Measurements from ENCODE around the gene TMEM126A. TPM values are rescaled to one million over a fixed set of nuclear protein-coding genes. Genes with fewer than 3 reads are reported as not detected.
"Not testable (repeated sequence)": the region's sequence is repeated elsewhere in the genome, so short reads cannot be mapped to it uniquely, and the experiment has no call there.

Gene TMEM126A
- total and polyA plus RNA-seq, 7 experiments from 2014 or later, result 17.8 to 68.0 (median 20.5) TPM

- CTCF ChIA-PET; DNase-seq; H3K27me3 ChIP-seq (ENCODE audit: control insufficient read depth in 2 of 2, insufficient read depth in 2 of 2, low read length in 2 of 2); H3K4me3 ChIP-seq (ENCODE audit: low read length); H3K27ac Mint-ChIP-seq; intact Hi-C loops (cut with micrococcal nuclease); H3K4me1 Mint-ChIP-seq; H3K36me3 ChIP-seq (ENCODE audit: control insufficient read depth in 2 of 3, insufficient read depth in 3 of 3, low read length in 3 of 3); H3K9me3 Mint-ChIP-seq; H3K4me3 Mint-ChIP-seq; ATAC-seq; H3K9me3 ChIP-seq (ENCODE audit: control insufficient read depth in 2 of 3, low read length in 3 of 3); H3K4me1 ChIP-seq (ENCODE audit: control insufficient read depth in 2 of 2, insufficient read depth in 2 of 2, low read length in 2 of 2); H3K27me3 Mint-ChIP-seq; H3K27ac ChIP-seq (ENCODE audit: low read depth, low read length): not testable (repeated sequence)
- POLR2A ChIA-PET, result interaction anchor here (0.6 kb wide), 1 partner anchor 354 kb away, joined by 3 read pairs; no protein-coding TSS in a partner anchor
- H3K36me3 Mint-ChIP-seq, result peaks cover 0 to 17% (median 0%) of the 10 kb centered on the region in 5 donors
Measured at GRCh38 chr11:85609286-85609685, 38.5 kb upstream of the TMEM126A start.

- H3K27me3 ChIP-seq (ENCODE audit: control insufficient read depth in 2 of 2, insufficient read depth in 2 of 2, low read length in 2 of 2); POLR2A ChIA-PET; H3K9me3 ChIP-seq (ENCODE audit: control insufficient read depth in 2 of 3, low read length in 3 of 3); H3K9me3 Mint-ChIP-seq; CTCF ChIA-PET; H3K4me1 ChIP-seq (ENCODE audit: control insufficient read depth in 2 of 2, insufficient read depth in 2 of 2, low read length in 2 of 2); H3K27ac ChIP-seq (ENCODE audit: low read depth, low read length); H3K4me3 Mint-ChIP-seq; H3K36me3 ChIP-seq (ENCODE audit: control insufficient read depth in 2 of 3, insufficient read depth in 3 of 3, low read length in 3 of 3); H3K4me3 ChIP-seq (ENCODE audit: low read length); DNase-seq; intact Hi-C loops (cut with micrococcal nuclease); H3K27me3 Mint-ChIP-seq; ATAC-seq; H3K4me1 Mint-ChIP-seq: not testable (repeated sequence)
- peaks cover 0 to 11% (median 0%) of the 10 kb centered on the region in 5 donors for H3K36me3 Mint-ChIP-seq
- peak overlapping the region in 1 of 9 donors; percentile 27 for H3K27ac Mint-ChIP-seq
Measured at GRCh38 chr11:85611643-85612042, 36.1 kb upstream of the TMEM126A start.

- intact Hi-C loops (cut with micrococcal nuclease), result no loop called here
- Histone ChIP-seq H3K27ac (ENCODE audit: low read depth, low read length) (no peak overlapping the region), H3K4me3 (ENCODE audit: low read length) (no peak overlapping the region), H3K4me1 (ENCODE audit: control insufficient read depth in 2 of 2, insufficient read depth in 2 of 2, low read length in 2 of 2) (no peaks in the 10 kb centered on the region), H3K9me3 (ENCODE audit: control insufficient read depth in 2 of 3, low read length in 3 of 3) (no peaks in the 10 kb centered on the region), H3K36me3 (ENCODE audit: control insufficient read depth in 2 of 3, insufficient read depth in 3 of 3, low read length in 3 of 3) (no peaks in the 10 kb centered on the region), H3K27me3 (ENCODE audit: control insufficient read depth in 2 of 2, insufficient read depth in 2 of 2, low read length in 2 of 2) (no peaks in the 10 kb centered on the region)
- H3K27ac Mint-ChIP-seq, result no peak overlapping the region
- peaks cover 0 to 11% (median 5%) of the 10 kb centered on the region in 7 donors for H3K4me1 Mint-ChIP-seq
- H3K4me3 Mint-ChIP-seq, result no peak overlapping the region
- DNase-seq (no peak), ATAC-seq (no peak)
- H3K9me3 Mint-ChIP-seq, result no peaks in the 10 kb centered on the region
- POLR2A ChIA-PET, result interaction anchor here (0.7 kb wide), 1 partner anchor 246 kb away, joined by 4 read pairs; no protein-coding TSS in a partner anchor
- H3K36me3 Mint-ChIP-seq, result peaks cover 0 to 12% (median 3%) of the 10 kb centered on the region in 5 donors
- H3K27me3 Mint-ChIP-seq, result peaks cover 0 to 5% (median 0%) of the 10 kb centered on the region in 5 donors
- CTCF ChIA-PET, result interaction anchor here (0.6 kb wide), 1 partner anchor 246 kb away, joined by 4 read pairs; no protein-coding TSS in a partner anchor
Measured at GRCh38 chr11:85619499-85619898, 28.3 kb upstream of the TMEM126A start.

GRCh38 chr11:85620256-85620655, 27.5 kb upstream of the TMEM126A start:
- Histone ChIP-seq H3K9me3 (ENCODE audit: control insufficient read depth in 2 of 3, low read length in 3 of 3) (no peaks in the 10 kb centered on the region), H3K27ac (ENCODE audit: low read depth, low read length) (no peak overlapping the region), H3K4me3 (ENCODE audit: low read length) (no peak overlapping the region), H3K36me3 (ENCODE audit: control insufficient read depth in 2 of 3, insufficient read depth in 3 of 3, low read length in 3 of 3) (no peaks in the 10 kb centered on the region), H3K4me1 (ENCODE audit: control insufficient read depth in 2 of 2, insufficient read depth in 2 of 2, low read length in 2 of 2) (no peaks in the 10 kb centered on the region), H3K27me3 (ENCODE audit: control insufficient read depth in 2 of 2, insufficient read depth in 2 of 2, low read length in 2 of 2) (no peaks in the 10 kb centered on the region)
- CTCF ChIA-PET, result interaction anchor here (0.6 kb wide), 1 partner anchor 598 kb away, joined by 3 read pairs; no protein-coding TSS in a partner anchor
- intact Hi-C loops (cut with micrococcal nuclease), result no loop called here
- Mint-ChIP-seq H3K9me3 (no peaks in the 10 kb centered on the region), H3K4me1 (peaks cover 2 to 16% (median 10%) of the 10 kb centered on the region in 7 donors), H3K36me3 (peaks cover 0 to 12% (median 3%) of the 10 kb centered on the region in 5 donors), H3K27me3 (peaks cover 0 to 7% (median 0%) of the 10 kb centered on the region in 5 donors), H3K4me3 (no peak overlapping the region), H3K27ac (no peak overlapping the region)
- ATAC-seq (no peak), DNase-seq (no peak)
- POLR2A ChIA-PET, result interaction anchor here (0.7 to 1.0 kb wide), 2 partner anchors 27 to 245 kb away, joined by 3 to 4 read pairs; partner anchors contain the start of gene TMEM126A

- no peaks in the 10 kb centered on the region for H3K9me3 Mint-ChIP-seq
- Histone ChIP-seq H3K4me1 (ENCODE audit: control insufficient read depth in 2 of 2, insufficient read depth in 2 of 2, low read length in 2 of 2) (peaks cover 13 to 22% of the 10 kb centered on the region in 2 donors), H3K27me3 (ENCODE audit: control insufficient read depth in 2 of 2, insufficient read depth in 2 of 2, low read length in 2 of 2) (no peaks in the 10 kb centered on the region), H3K4me3 (ENCODE audit: low read length) (no peak overlapping the region), H3K9me3 (ENCODE audit: control insufficient read depth in 2 of 3, low read length in 3 of 3) (no peaks in the 10 kb centered on the region), H3K27ac (ENCODE audit: low read depth, low read length) (peak overlapping the region; percentile 85), H3K36me3 (ENCODE audit: control insufficient read depth in 2 of 3, insufficient read depth in 3 of 3, low read length in 3 of 3) (peaks cover 0 to 9% (median 0%) of the 10 kb centered on the region in 3 experiments)
- ChIA-PET CTCF (no interaction called here), POLR2A (interaction anchor here (1.2 to 5.8 kb wide), 5 partner anchors 22 to 618 kb away, joined by 3 to 102 read pairs (median 14); partner anchors contain the start of genes CREBZF, EED and TMEM126A)
- H3K4me1 Mint-ChIP-seq, result peaks cover 17 to 65% (median 48%) of the 10 kb centered on the region in 7 donors
- peak overlapping the region; percentile 21 to 97 (median 94) for H3K27ac Mint-ChIP-seq
- intact Hi-C loops (cut with micrococcal nuclease), result no loop called here
- ATAC-seq (no peak), DNase-seq (peak in 1 of 9 donors; percentile 27)
- H3K4me3 Mint-ChIP-seq, result peak overlapping the region; percentile 53 to 98 (median 94)
- H3K36me3 Mint-ChIP-seq, result peaks cover 0 to 11% (median under 1%) of the 10 kb centered on the region in 5 donors
- H3K27me3 Mint-ChIP-seq, result peaks cover 0 to 9% (median 0%) of the 10 kb centered on the region in 5 donors
Measured at GRCh38 chr11:85626496-85626895, 21.3 kb upstream of the TMEM126A start.

- Mint-ChIP-seq H3K36me3 (peaks cover 0 to 9% (median 0%) of the 10 kb centered on the region in 5 donors), H3K4me3 (peak within 1 kb of the TSS; percentile 84 to 98 (median 94)), H3K4me1 (peaks cover 17 to 67% (median 48%) of the 10 kb centered on the region in 7 donors), H3K9me3 (no peaks in the 10 kb centered on the region), H3K27me3 (peaks cover 0 to 9% (median 0%) of the 10 kb centered on the region in 5 donors), H3K27ac (peak within 1 kb of the TSS; percentile 89 to 97 (median 94))
- ChIA-PET POLR2A (interaction anchor here (0.6 to 5.8 kb wide), 15 partner anchors 10 to 674 kb away, joined by 3 to 102 read pairs (median 4); partner anchors contain the start of genes CREBZF, EED, HIKESHI and PICALM), CTCF (interaction anchor here (1.4 kb wide), 1 partner anchor 20 kb away, joined by 6 read pairs; the partner anchor contains the start of gene TMEM126A)
- peak within 1 kb of the TSS; percentile 85 for H3K27ac ChIP-seq (ENCODE audit: low read depth, low read length)
- ATAC-seq (peak; percentile 1), DNase-seq (peak in 6 of 9 donors; percentile 20 to 45 (median 34))
- peak within 1 kb of the TSS; percentile 98 for H3K4me3 ChIP-seq (ENCODE audit: low read length)
- peaks cover 13 to 22% of the 10 kb centered on the region in 2 donors for H3K4me1 ChIP-seq (ENCODE audit: control insufficient read depth in 2 of 2, insufficient read depth in 2 of 2, low read length in 2 of 2)
- no peaks in the 10 kb centered on the region for H3K9me3 ChIP-seq (ENCODE audit: control insufficient read depth in 2 of 3, low read length in 3 of 3)
- intact Hi-C loops (cut with micrococcal nuclease), result no loop called here
- H3K27me3 ChIP-seq (ENCODE audit: control insufficient read depth in 2 of 2, insufficient read depth in 2 of 2, low read length in 2 of 2), result no peaks in the 10 kb centered on the region
- peaks cover 0 to 9% (median 7%) of the 10 kb centered on the region in 3 experiments for H3K36me3 ChIP-seq (ENCODE audit: control insufficient read depth in 2 of 3, insufficient read depth in 3 of 3, low read length in 3 of 3)
Measured at GRCh38 chr11:85627332-85627997, 20.3 kb upstream of the TMEM126A start, which contains the start of gene DLG2. DLG2 (minus strand) TSS chr11:85627344.

Measured in naive thymus-derived CD4-positive, alpha-beta T cell (primary cell).